Suprapubic skin (tissue), 4 donors: ENCODE results near the gene RUVBL2. TPM values are rescaled to one million over a fixed set of nuclear protein-coding genes. Genes with fewer than 3 reads are reported as not detected.
A peak's percentile ranks its signal among the peaks of the same experiment; 100 is the strongest.
"Not testable (repeated sequence)": the region's sequence is repeated elsewhere in the genome, so short reads cannot be mapped to it uniquely, and the experiment has no call there.

Source experiments
- DNase-seq, 2 donors: peaks; one replicate each; pipeline ENCODE4 v3.0.0-alpha.2; 2019; ENCODE audit warnings: low spot score in 2 of 2
- H3K27ac ChIP-seq: fragments of 200-600 bp; sonication (generic); one replicate; pipeline ENCODE4 v1.5.1; 2019
- H3K27me3 ChIP-seq: fragments of 200-600 bp; sonication (generic); one replicate; pipeline ENCODE4 v1.5.1; 2019
- H3K36me3 ChIP-seq: fragments of 200-600 bp; sonication (generic); one replicate; pipeline ENCODE4 v1.5.1; 2019
- H3K4me1 ChIP-seq: fragments of 200-600 bp; sonication (generic); one replicate; pipeline ENCODE4 v1.5.1; 2019
- H3K4me3 ChIP-seq: fragments of 200-600 bp; sonication (generic); one replicate; pipeline ENCODE4 v1.5.1; 2019; ENCODE audit warnings: mild to moderate bottlenecking
- H3K9me3 ChIP-seq: fragments of 200-600 bp; sonication (generic); one replicate; pipeline ENCODE4 v1.5.1; 2019
- CTCF ChIP-seq, 2 donors: fragments of 200-600 bp in 1 of 2; fragments of 450-650 bp in 1 of 2; sonication (generic) in 1 of 2; IDR thresholded peaks; one replicate each; pipeline ENCODE4 v1.5.1; 2016 to 2019; ENCODE audit warnings: antibody characterized with exemption in 2 of 2, mild to moderate bottlenecking in 1 of 2, moderate library complexity in 1 of 2
- EP300 ChIP-seq: sonication (generic); formaldehyde crosslinking; IDR thresholded peaks from one replicate; pipeline ENCODE4 v1.6.1; 2017; ENCODE audit warnings: antibody characterized with exemption
- POLR2A ChIP-seq, 2 donors: fragments of 450-650 bp; IDR thresholded peaks; one replicate each; pipeline ENCODE4 v1.6.1; 2017; ENCODE audit warnings: antibody characterized with exemption in 2 of 2, mild to moderate bottlenecking in 2 of 2, moderate library complexity in 2 of 2
- POLR2AphosphoS5 ChIP-seq, 3 donors: sonication (generic); formaldehyde crosslinking; IDR thresholded peaks; one replicate each; pipeline ENCODE4 v1.6.1; 2017; ENCODE audit warnings: antibody characterized with exemption in 3 of 3
- WGBS: methylation state at CpG from one replicate; pipeline ENCODE4 v1.1.5; 2018; 5-methylcytosine and 5-hydroxymethylcytosine counted together
- total RNA-seq, 4 donors: library from RNA; depleted of rRNA; stranded (reverse); fragments of >200 nt; gene quantifications; one replicate each; pipeline ENCODE4 v1.1.0, GENCODE V29; 2016

Gene RUVBL2
- total RNA-seq, 4 donors from 2014 or later: 37.3 to 70.3 (median 68.8) TPM

GRCh38 chr19:49036815-49037214 is 43.1 kb downstream of the RUVBL2 start, which contains the start of gene CGB1:
Gene CGB1, minus strand, starts transcription at chr19:49036895. Its CDS starts 184 bp downstream, at chr19:49036711.
- TF ChIP-seq CTCF (IDR thresholded peaks at IDR 0.05): peak in 1 of 2 donors; percentile 19
- H3K27ac ChIP-seq, H3K27me3 ChIP-seq, H3K36me3 ChIP-seq, DNase-seq, H3K9me3 ChIP-seq, H3K4me3 ChIP-seq, H3K4me1 ChIP-seq: not testable (repeated sequence)
- WGBS: 59% methylated on average over 12 of the region's 18 CpGs

GRCh38 chr19:49038111-49038510 is 44.4 kb downstream of the RUVBL2 start:
- not testable (repeated sequence) for H3K27me3 ChIP-seq, H3K4me3 ChIP-seq, H3K9me3 ChIP-seq, DNase-seq, H3K36me3 ChIP-seq, H3K27ac ChIP-seq, H3K4me1 ChIP-seq
- 95% methylated on average over 6 of the region's 8 CpGs for WGBS

GRCh38 chr19:49038557-49039276 is 45.0 kb downstream of the RUVBL2 start:
- not testable (repeated sequence) for H3K27ac ChIP-seq, H3K9me3 ChIP-seq, H3K4me1 ChIP-seq, H3K4me3 ChIP-seq, H3K27me3 ChIP-seq, H3K36me3 ChIP-seq, DNase-seq
- WGBS: 86% methylated on average over 25 of the region's 26 CpGs

- not testable (repeated sequence) for H3K4me1 ChIP-seq, H3K36me3 ChIP-seq, H3K27me3 ChIP-seq, H3K27ac ChIP-seq, H3K4me3 ChIP-seq, H3K9me3 ChIP-seq, DNase-seq
- WGBS: 59% methylated on average over 9 of the region's 9 CpGs
Observed at GRCh38 chr19:49039736-49040135, 46.0 kb downstream of the RUVBL2 start.

- no peak for DNase-seq
- no peak overlapping the region for H3K4me3 ChIP-seq
- no peaks in the 10 kb centered on the region for H3K9me3 ChIP-seq
- no peak overlapping the region for H3K27ac ChIP-seq
- H3K4me1 ChIP-seq: no peaks in the 10 kb centered on the region
- 73% methylated on average over 12 of the region's 17 CpGs for WGBS
- TF ChIP-seq EP300: no peak
- no peak for TF ChIP-seq POLR2AphosphoS5 (IDR thresholded peaks at IDR 0.05)
- no peak for TF ChIP-seq CTCF (IDR thresholded peaks at IDR 0.05)
- TF ChIP-seq POLR2A (IDR thresholded peaks at IDR 0.05): no peak
- H3K36me3 ChIP-seq: no peaks in the 10 kb centered on the region
- no peaks in the 10 kb centered on the region for H3K27me3 ChIP-seq
Observed at GRCh38 chr19:49042177-49042576, 48.5 kb downstream of the RUVBL2 start.

GRCh38 chr19:49042666-49043065 is 49.0 kb downstream of the RUVBL2 start:
- not testable (repeated sequence) for H3K27ac ChIP-seq, H3K4me3 ChIP-seq, H3K27me3 ChIP-seq, DNase-seq, H3K4me1 ChIP-seq, H3K9me3 ChIP-seq, H3K36me3 ChIP-seq
- 70% methylated on average over 2 of the region's 4 CpGs for WGBS

- H3K27me3 ChIP-seq, H3K36me3 ChIP-seq, H3K9me3 ChIP-seq, H3K4me3 ChIP-seq, H3K27ac ChIP-seq, H3K4me1 ChIP-seq, DNase-seq: not testable (repeated sequence)
- WGBS: no CpG with 5 or more reads among the region's 15 CpGs
Observed at GRCh38 chr19:49043548-49043947, 49.9 kb downstream of the RUVBL2 start, which contains the start of gene CGB5. Gene CGB5, plus strand, starts transcription at chr19:49043848. Its CDS starts 362 bp downstream, at chr19:49044210.

- not testable (repeated sequence) for H3K9me3 ChIP-seq, DNase-seq, H3K4me1 ChIP-seq, H3K36me3 ChIP-seq, H3K27me3 ChIP-seq, H3K27ac ChIP-seq, H3K4me3 ChIP-seq
- no CpG with 5 or more reads among the region's 12 CpGs for WGBS
Observed at GRCh38 chr19:49049011-49049410, 55.3 kb downstream of the RUVBL2 start, which contains the start of gene CGB8. Gene CGB8, minus strand, starts transcription at chr19:49049111. Its CDS starts 372 bp downstream, at chr19:49048739.

- not testable (repeated sequence) for H3K27ac ChIP-seq, H3K4me1 ChIP-seq, H3K27me3 ChIP-seq, DNase-seq, H3K36me3 ChIP-seq, H3K9me3 ChIP-seq, H3K4me3 ChIP-seq
- WGBS: 88% methylated on average over 3 of the region's 4 CpGs
Observed at GRCh38 chr19:49049834-49050233, 56.1 kb downstream of the RUVBL2 start.

- not testable (repeated sequence) for DNase-seq, H3K27ac ChIP-seq, H3K4me1 ChIP-seq, H3K9me3 ChIP-seq, H3K36me3 ChIP-seq, H3K27me3 ChIP-seq, H3K4me3 ChIP-seq
- 74% methylated on average over 10 of the region's 24 CpGs for WGBS
Observed at GRCh38 chr19:49050376-49051033, 56.8 kb downstream of the RUVBL2 start.
